Left ventricle myocardium inferior (tissue), 1 donor: Measurements from ENCODE around the gene MSANTD2. TPM values are rescaled to one million over a fixed set of nuclear protein-coding genes. Genes with fewer than 3 reads are reported as not detected.

Experiments used
- DNase-seq: peaks from one replicate; pipeline ENCODE4 v3.0.0-alpha.2; 2020
- H3K27ac ChIP-seq: fragments of 200-600 bp; replicated peaks from 2 replicates; pipeline ENCODE4 v1.8.0; 2021
- H3K27me3 ChIP-seq: fragments of 200-600 bp; 2 replicates; pipeline ENCODE4 v1.8.0; 2021; ENCODE audit warnings: low read depth
- H3K36me3 ChIP-seq: fragments of 200-600 bp; 2 replicates; pipeline ENCODE4 v1.8.0; 2021
- H3K4me1 ChIP-seq: fragments of 200-600 bp; 2 replicates; pipeline ENCODE4 v1.8.0; 2021
- H3K4me3 ChIP-seq: fragments of 200-600 bp; 2 replicates; pipeline ENCODE4 v1.8.0; 2021; ENCODE audit warnings: mild to moderate bottlenecking, moderate library complexity
- H3K9me3 ChIP-seq: fragments of 200-600 bp; replicated peaks from 2 replicates; pipeline ENCODE4 v1.8.0; 2021
- CTCF ChIP-seq: fragments of 200-600 bp; IDR thresholded peaks from 2 replicates; pipeline ENCODE4 v1.8.0; 2021; ENCODE audit warnings: antibody characterized with exemption, mild to moderate bottlenecking, borderline replicate concordance
- intact Hi-C: fragments of 100-400 bp; cut with micrococcal nuclease; formaldehyde crosslinking; loops from one replicate; pipeline ENCODE4 v1.11.0; 2022
- total RNA-seq: library from RNA; stranded (reverse); fragmentation: NEBNext Ultra II Directional; extraction: Animal tissue kit (Norgen Biotek cat#: 25700); gene quantifications from one replicate; pipeline ENCODE4 v1.2.1, GENCODE V29; 2021
- donor health status: DM: no; HTN: yes; CAD: no; lungs with severe emphysema.

The MSANTD2 gene
- total RNA-seq, 1 donor from 2014 or later, result 2.7 TPM

GRCh38 chr11:124821995-124822730, 22.0 kb upstream of the MSANTD2 start:
- no peaks in the 10 kb centered on the region for H3K9me3 ChIP-seq
- H3K4me1 ChIP-seq, result no peaks in the 10 kb centered on the region
- no peak for DNase-seq
- H3K36me3 ChIP-seq, result no peaks in the 10 kb centered on the region
- no peak for TF ChIP-seq CTCF
- no peak overlapping the region for H3K4me3 ChIP-seq
- intact Hi-C loops, result no loop called here
- no peak overlapping the region for H3K27ac ChIP-seq
- peaks cover 47% of the 10 kb centered on the region for H3K27me3 ChIP-seq

- Histone ChIP-seq H3K4me3 (no peak overlapping the region), H3K4me1 (no peaks in the 10 kb centered on the region), H3K27ac (no peak overlapping the region), H3K9me3 (no peaks in the 10 kb centered on the region), H3K27me3 (peaks cover 71% of the 10 kb centered on the region), H3K36me3 (no peaks in the 10 kb centered on the region)
- intact Hi-C loops, result no loop called here
- TF ChIP-seq CTCF, result no peak
- no peak for DNase-seq
Measured at GRCh38 chr11:124817036-124817435, 16.8 kb upstream of the MSANTD2 start.

GRCh38 chr11:124814739-124815138, 14.5 kb upstream of the MSANTD2 start:
- intact Hi-C loops, result no loop called here
- no peak for TF ChIP-seq CTCF
- Histone ChIP-seq H3K4me1 (no peaks in the 10 kb centered on the region), H3K27ac (no peak overlapping the region), H3K27me3 (peaks cover 50% of the 10 kb centered on the region), H3K36me3 (no peaks in the 10 kb centered on the region), H3K4me3 (no peak overlapping the region), H3K9me3 (no peaks in the 10 kb centered on the region)
- no peak for DNase-seq

- Histone ChIP-seq H3K4me3 (no peak overlapping the region), H3K9me3 (no peaks in the 10 kb centered on the region), H3K4me1 (no peaks in the 10 kb centered on the region), H3K27me3 (peaks cover 37% of the 10 kb centered on the region), H3K36me3 (no peaks in the 10 kb centered on the region), H3K27ac (no peak overlapping the region)
- no peak for TF ChIP-seq CTCF
- intact Hi-C loops, result no loop called here
- DNase-seq, result no peak
Measured at GRCh38 chr11:124812876-124813275, 12.7 kb upstream of the MSANTD2 start.

GRCh38 chr11:124811399-124812125, 11.4 kb upstream of the MSANTD2 start:
- intact Hi-C loops, result no loop called here
- no peaks in the 10 kb centered on the region for H3K4me1 ChIP-seq
- H3K36me3 ChIP-seq, result no peaks in the 10 kb centered on the region
- no peaks in the 10 kb centered on the region for H3K9me3 ChIP-seq
- no peak overlapping the region for H3K27ac ChIP-seq
- H3K4me3 ChIP-seq, result no peak overlapping the region
- no peak for DNase-seq
- H3K27me3 ChIP-seq, result peaks cover 26% of the 10 kb centered on the region
- TF ChIP-seq CTCF, result no peak
